Thyroid gland (tissue), 4 donors: ENCODE results near the gene TYMP. TPM values are rescaled to one million over a fixed set of nuclear protein-coding genes. Genes with fewer than 3 reads are reported as not detected.
A peak's percentile ranks its signal among the peaks of the same experiment; 100 is the strongest.

Source experiments
- DNase-seq, 2 donors: peaks; one replicate each; pipeline ENCODE4 v3.0.0-alpha.2; 2019
- H3K27ac ChIP-seq, 3 donors: fragments of 200-600 bp; sonication (generic); 1 replicate in 2 of 3; 2 replicates in 1 of 3; pipeline ENCODE4 v1.5.1; 2016 to 2019; ENCODE audit warnings: mild to moderate bottlenecking in 1 of 3, moderate library complexity in 1 of 3
- H3K27me3 ChIP-seq: fragments of 200-600 bp; sonication (generic); one replicate; pipeline ENCODE4 v1.5.1; 2019
- H3K36me3 ChIP-seq, 2 donors: fragments of 200-600 bp; sonication (generic); one replicate each; pipeline ENCODE4 v1.5.1; 2016 to 2019
- H3K4me1 ChIP-seq, 2 donors: fragments of 200-600 bp; sonication (generic); one replicate each; pipeline ENCODE4 v1.5.1; 2017 to 2019
- H3K4me3 ChIP-seq, 3 donors: fragments of 200-600 bp; sonication (generic); replicated peaks in 1 of 3; 1 replicate in 2 of 3; 2 replicates in 1 of 3; pipeline ENCODE4 v1.5.1; 2016; ENCODE audit warnings: mild to moderate bottlenecking in 1 of 3
- H3K9me3 ChIP-seq: fragments of 200-600 bp; sonication (generic); one replicate; pipeline ENCODE4 v1.5.1; 2017
- CTCF ChIP-seq, 6 experiments: fragments of 200-600 bp in 3 of 6; fragments of 450-650 bp in 3 of 6; sonication (generic) in 3 of 6; IDR thresholded peaks; one replicate each; pipeline ENCODE4 v1.5.1; 2016 to 2019; ENCODE audit warnings: antibody characterized with exemption in 6 of 6, mild to moderate bottlenecking in 2 of 6, inconsistent platforms in 1 of 6, moderate library complexity in 1 of 6
- POLR2A ChIP-seq, 2 donors: fragments of 450-650 bp; IDR thresholded peaks; one replicate each; pipeline ENCODE4 v1.6.1; 2017; ENCODE audit warnings: antibody characterized with exemption in 2 of 2, mild to moderate bottlenecking in 2 of 2, moderate library complexity in 1 of 2
- WGBS, 2 donors: methylation state at CpG; one replicate each; pipeline ENCODE4 v1.1.5; 2017; 5-methylcytosine and 5-hydroxymethylcytosine counted together
- intact Hi-C: fragments of 100-400 bp; cut with DNase I; formaldehyde crosslinking; loops from one replicate; pipeline ENCODE4 v1.15.1; 2023
- total RNA-seq, 4 donors: library from RNA; depleted of rRNA; stranded (reverse); fragments of >200 nt; gene quantifications; one replicate each; pipeline ENCODE4 v1.2.3, GENCODE V29; 2016

The TYMP gene
- total RNA-seq, 4 donors from 2014 or later = 28.0 to 61.0 (median 33.6) TPM

- peak; percentile 87 to 89 for DNase-seq
- H3K4me3 ChIP-seq = peak within 1 kb of the TSS; percentile 87 to 98 (median 91)
- no peaks in the 10 kb centered on the region for H3K9me3 ChIP-seq
- WGBS, 2 donors = 1% methylated on average over 11 of the region's 62 CpGs; no CpG with 5 or more reads in 1 of the 2 donors
- no peak for TF ChIP-seq CTCF (IDR thresholded peaks at IDR 0.05)
- peak in 1 of 2 donors; percentile 48 for TF ChIP-seq POLR2A (IDR thresholded peaks at IDR 0.05)
- H3K27ac ChIP-seq = peak within 1 kb of the TSS; percentile 65 to 92 (median 89)
- peaks cover 9 to 16% of the 10 kb centered on the region in 2 donors for H3K4me1 ChIP-seq
- H3K36me3 ChIP-seq = peaks cover 22 to 25% of the 10 kb centered on the region in 2 donors
- intact Hi-C loops = loop anchor here (10.0 kb wide), 1 partner anchor 263 kb away; the partner anchor contains the start of gene TUBGCP6
- no peaks in the 10 kb centered on the region for H3K27me3 ChIP-seq
Observed at GRCh38 chr22:50507421-50507990, 22.3 kb downstream of the TYMP start, which contains the start of gene LMF2. Gene LMF2 (minus strand): TSS chr22:50507702. CDS start chr22:50507675, 27 bp downstream.

- H3K4me1 ChIP-seq = peaks cover 9 to 16% of the 10 kb centered on the region in 2 donors
- H3K27ac ChIP-seq = peak overlapping the region; percentile 65 to 67 (median 66)
- TF ChIP-seq CTCF (IDR thresholded peaks at IDR 0.05) (no peak), POLR2A (IDR thresholded peaks at IDR 0.05) (no peak)
- WGBS, 2 donors = 2 to 33% methylated on average over 7 to 13 of the region's 21 CpGs
- peak in 1 of 2 donors; percentile 39 for DNase-seq
- peak overlapping the region; percentile 87 to 98 (median 91) for H3K4me3 ChIP-seq
- H3K27me3 ChIP-seq = no peaks in the 10 kb centered on the region
- intact Hi-C loops = loop anchor here (10.0 kb wide), 1 partner anchor 262 kb away; the partner anchor contains the start of gene TUBGCP6
- no peaks in the 10 kb centered on the region for H3K9me3 ChIP-seq
- H3K36me3 ChIP-seq = peaks cover 23 to 27% of the 10 kb centered on the region in 2 donors
Observed at GRCh38 chr22:50506611-50507420, 23.0 kb downstream of the TYMP start.

- TF ChIP-seq POLR2A (IDR thresholded peaks at IDR 0.05) = no peak
- TF ChIP-seq CTCF (IDR thresholded peaks at IDR 0.05) = no peak
- no peak for DNase-seq
- peaks cover 9 to 16% of the 10 kb centered on the region in 2 donors for H3K4me1 ChIP-seq
- WGBS, 2 donors = 93 to 95% methylated on average over 21 to 26 of the region's 41 CpGs
- H3K27ac ChIP-seq = no peak overlapping the region
- no peaks in the 10 kb centered on the region for H3K9me3 ChIP-seq
- H3K36me3 ChIP-seq = peaks cover 23 to 27% of the 10 kb centered on the region in 2 donors
- no peak overlapping the region for H3K4me3 ChIP-seq
- no peaks in the 10 kb centered on the region for H3K27me3 ChIP-seq
- intact Hi-C loops = loop anchor here (10.0 kb wide), 1 partner anchor 261 kb away; the partner anchor contains the start of gene TUBGCP6
Observed at GRCh38 chr22:50505776-50506610, 23.8 kb downstream of the TYMP start.

- TF ChIP-seq CTCF (IDR thresholded peaks at IDR 0.05) (no peak), POLR2A (IDR thresholded peaks at IDR 0.05) (no peak)
- no peak for DNase-seq
- no peak overlapping the region for H3K27ac ChIP-seq
- intact Hi-C loops = loop anchor here (10.0 kb wide), 1 partner anchor 261 kb away; the partner anchor contains the start of gene TUBGCP6
- 83 to 86% methylated on average over 1 to 9 of the region's 14 CpGs for WGBS, 2 donors
- no peaks in the 10 kb centered on the region for H3K9me3 ChIP-seq
- H3K4me3 ChIP-seq = no peak overlapping the region
- H3K36me3 ChIP-seq = peaks cover 23 to 27% of the 10 kb centered on the region in 2 donors
- H3K27me3 ChIP-seq = no peaks in the 10 kb centered on the region
- H3K4me1 ChIP-seq = peaks cover 9 to 16% of the 10 kb centered on the region in 2 donors
Observed at GRCh38 chr22:50505276-50505775, 24.5 kb downstream of the TYMP start.
